Stimulated activated CD8-positive, alpha-beta memory T cell treated with anti-CD3 and anti-CD28 coated beads, Interleukin-4, amount 100 ng/mL, for 48 hours (primary cell): ENCODE measurements around the gene DHDH.

Experiments
- DNase-seq: peaks from one replicate; pipeline ENCODE4 v3.0.0-alpha.2; 2020

DHDH gene

GRCh38 chr19:48950830-48951519, 17.5 kb downstream of the DHDH start:
- DNase-seq: no peak

GRCh38 chr19:48953141-48953540, 19.6 kb downstream of the DHDH start:
- no peak for DNase-seq

- no peak for DNase-seq
Observed at GRCh38 chr19:48953990-48954594, 20.6 kb downstream of the DHDH start.

- DNase-seq: peak; percentile 98
Observed at GRCh38 chr19:48954595-48955307, 21.3 kb downstream of the DHDH start, which contains the start of gene BAX. BAX (plus strand) TSS chr19:48954875; CDS start chr19:48954929, 54 bp downstream.

GRCh38 chr19:48955308-48955958, 21.9 kb downstream of the DHDH start:
- DNase-seq: no peak

- no peak for DNase-seq
Observed at GRCh38 chr19:48958006-48958405, 24.5 kb downstream of the DHDH start.

- DNase-seq: no peak
Observed at GRCh38 chr19:48959341-48960239, 26.1 kb downstream of the DHDH start.

GRCh38 chr19:48961051-48961649, 27.7 kb downstream of the DHDH start:
- DNase-seq: no peak

- no peak for DNase-seq
Observed at GRCh38 chr19:48961673-48962028, 28.2 kb downstream of the DHDH start.

- peak; percentile 63 for DNase-seq
Observed at GRCh38 chr19:48962029-48962848, 28.7 kb downstream of the DHDH start.

- DNase-seq: no peak
Observed at GRCh38 chr19:48962849-48963165, 29.3 kb downstream of the DHDH start.

GRCh38 chr19:48963371-48964204, 30.1 kb downstream of the DHDH start:
- peak; percentile 87 for DNase-seq

- DNase-seq: no peak
Observed at GRCh38 chr19:48964205-48965039, 30.9 kb downstream of the DHDH start.

GRCh38 chr19:48965040-48965805, 31.7 kb downstream of the DHDH start, which contains the start of gene FTL:
FTL (plus strand) TSS chr19:48965309; CDS start chr19:48965508, 199 bp downstream.
- peak; percentile 94 for DNase-seq

- DNase-seq: peak; percentile 93
Observed at GRCh38 chr19:48965806-48966540, 32.5 kb downstream of the DHDH start.

GRCh38 chr19:48966541-48967345, 33.2 kb downstream of the DHDH start:
- DNase-seq: no peak
